ENCODE results near the gene C19orf12.
"Not testable (repeated sequence)": the region's sequence is repeated elsewhere in the genome, so short reads cannot be mapped to it uniquely, and the experiment has no call there.

Gene C19orf12

GRCh38 chr19:29674374-29675119 lies 40.5 kb downstream of the C19orf12 start:
- DNase-seq: no peak

- DNase-seq: no peak
These were observed 41.4 kb downstream of the C19orf12 start for GRCh38 chr19:29673451-29674371.

- no peak for DNase-seq
These were observed 42.1 kb downstream of the C19orf12 start for GRCh38 chr19:29672933-29673336.

- no peak for DNase-seq
These were observed 42.6 kb downstream of the C19orf12 start for GRCh38 chr19:29672319-29672932.

GRCh38 chr19:29671393-29672160 lies 43.5 kb downstream of the C19orf12 start:
- peak; percentile 40 for DNase-seq

GRCh38 chr19:29671026-29671392 lies 44.1 kb downstream of the C19orf12 start:
- not testable (repeated sequence) for DNase-seq

- no peak for DNase-seq
These were observed 44.8 kb downstream of the C19orf12 start for GRCh38 chr19:29670255-29670654.

- DNase-seq: no peak
These were observed 46.1 kb downstream of the C19orf12 start for GRCh38 chr19:29668746-29669609.

- DNase-seq: no peak
These were observed 47.1 kb downstream of the C19orf12 start for GRCh38 chr19:29667901-29668341.

- no peak for DNase-seq
These were observed 47.7 kb downstream of the C19orf12 start for GRCh38 chr19:29667387-29667783.

- peak; percentile 15 for DNase-seq
These were observed 48.3 kb downstream of the C19orf12 start for GRCh38 chr19:29666578-29667386.

- DNase-seq: no peak
These were observed 49.1 kb downstream of the C19orf12 start for GRCh38 chr19:29665826-29666577.

- DNase-seq: peak; percentile 83
These were observed 49.7 kb downstream of the C19orf12 start, which contains the start of gene PLEKHF1 for GRCh38 chr19:29665215-29665825. TSS of gene PLEKHF1 (plus strand) at chr19:29665461. CDS start at chr19:29673840, 8,379 bp downstream.

GRCh38 chr19:29664753-29665214 lies 50.3 kb downstream of the C19orf12 start:
- DNase-seq: no peak

GRCh38 chr19:29663861-29664752 lies 51.0 kb downstream of the C19orf12 start:
- no peak for DNase-seq

GRCh38 chr19:29662604-29663404 lies 52.3 kb downstream of the C19orf12 start:
- peak; percentile 70 for DNase-seq

GRCh38 chr19:29662278-29662603 lies 52.8 kb downstream of the C19orf12 start:
- no peak for DNase-seq

Data from MV-4-11 (cell line).